ENCODE results near the gene PDXP.

PDXP gene

DNA sequence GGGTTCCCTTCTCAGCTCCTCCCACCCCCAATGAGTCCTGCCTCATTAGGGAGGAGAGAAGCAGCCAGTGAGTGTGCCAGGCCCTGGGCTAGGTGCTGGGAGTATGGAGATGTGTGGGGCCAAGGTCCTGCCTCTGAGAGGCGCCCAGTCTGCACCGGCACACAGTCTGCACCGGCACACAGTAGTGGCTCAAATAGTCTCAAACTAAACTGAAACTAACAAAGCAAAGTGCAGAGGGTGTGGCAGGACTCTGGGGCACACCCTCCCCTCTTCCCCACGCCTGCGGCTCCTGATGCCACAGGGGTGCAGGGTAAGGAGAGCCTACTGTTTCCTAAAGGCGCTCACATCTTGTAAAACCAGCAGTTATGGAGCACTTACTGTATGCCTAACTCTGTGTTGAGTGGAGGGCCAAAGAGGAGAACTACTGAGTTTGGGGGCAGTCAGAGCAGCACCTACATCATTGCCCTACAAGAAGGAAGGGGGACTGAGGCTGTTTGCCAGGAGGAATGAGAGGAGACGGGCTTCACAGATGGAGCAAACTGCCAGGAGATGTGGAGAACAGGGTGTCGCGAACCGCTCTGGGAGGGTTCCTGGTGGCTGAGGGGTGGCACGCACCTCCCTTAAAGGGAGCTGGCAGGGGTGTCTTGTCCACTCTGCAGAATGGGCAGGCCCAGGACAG is 20.0 kb upstream of the PDXP start:
- Histone ChIP-seq H3K27me3 (ENCODE audit: low read depth, low read length) (no peaks in the 10 kb centered on the region), H3K9me3 (ENCODE audit: control insufficient read depth in 1 of 2, low read length in 2 of 2) (no peaks in the 10 kb centered on the region), H3K27ac (ENCODE audit: low read length) (peak overlapping the region; percentile 69), H3K4me3 (ENCODE audit: low read depth in 1 of 2, low read length in 2 of 2) (peak overlapping the region; percentile 67 to 68), H3K36me3 (ENCODE audit: control insufficient read depth in 1 of 2, insufficient read depth in 2 of 2, low read length in 2 of 2) (no peaks in the 10 kb centered on the region), H3K4me1 (ENCODE audit: control insufficient read depth in 1 of 2, insufficient read depth in 2 of 2, low read length in 2 of 2) (peaks cover 22 to 48% of the 10 kb centered on the region in 2 donors)

DNA sequence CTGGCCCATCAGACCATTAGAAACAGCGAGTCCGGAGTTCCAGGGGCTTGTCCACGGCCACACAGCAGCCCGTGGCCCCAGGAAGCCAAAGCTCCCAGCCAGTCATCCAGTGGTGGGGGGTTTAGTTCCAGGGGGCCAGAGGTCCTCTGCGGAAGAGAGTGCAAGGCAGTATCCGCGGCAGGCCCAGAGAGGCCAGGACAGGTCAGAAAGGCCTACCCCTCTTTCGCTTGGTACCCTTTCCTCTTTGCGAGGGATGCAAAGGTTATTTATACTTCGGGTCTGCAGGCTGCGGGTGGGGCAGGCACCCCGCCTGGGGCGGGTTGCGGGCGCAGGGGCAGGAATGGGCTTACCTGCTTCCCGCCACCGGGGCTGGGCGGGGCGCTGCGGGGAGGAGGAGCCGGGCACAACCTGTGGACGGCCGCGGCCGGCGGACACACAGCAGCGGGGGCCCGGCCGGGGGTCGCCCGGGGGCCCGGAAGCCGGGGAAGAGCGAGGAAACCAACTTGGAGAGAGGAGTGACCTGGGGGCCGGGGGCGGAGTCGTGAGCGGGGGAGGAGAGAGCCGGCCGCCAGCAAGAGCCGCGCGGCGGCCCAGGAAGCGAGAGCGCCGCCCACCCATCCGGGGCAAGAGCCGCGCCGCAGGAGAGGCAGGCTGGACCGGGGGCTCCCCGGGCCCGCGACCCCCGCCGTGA is 19.3 kb upstream of the PDXP start, which contains the start of gene SH3BP1:
Gene SH3BP1 (plus strand): TSS at position 600 of the 691 bp plus-strand sequence. CDS start 119 bp downstream, outside the sequence.
- no peaks in the 10 kb centered on the region for H3K9me3 ChIP-seq (ENCODE audit: control insufficient read depth in 1 of 2, low read length in 2 of 2)
- H3K4me3 ChIP-seq (ENCODE audit: low read depth in 1 of 2, low read length in 2 of 2) = peak within 1 kb of the TSS; percentile 67 to 68
- peak within 1 kb of the TSS; percentile 79 for H3K27ac ChIP-seq (ENCODE audit: low read length)
- no peaks in the 10 kb centered on the region for H3K36me3 ChIP-seq (ENCODE audit: control insufficient read depth in 1 of 2, insufficient read depth in 2 of 2, low read length in 2 of 2)
- H3K27me3 ChIP-seq (ENCODE audit: low read depth, low read length) = no peaks in the 10 kb centered on the region
- H3K4me1 ChIP-seq (ENCODE audit: control insufficient read depth in 1 of 2, insufficient read depth in 2 of 2, low read length in 2 of 2) = peaks cover 16 to 42% of the 10 kb centered on the region in 2 donors

DNA sequence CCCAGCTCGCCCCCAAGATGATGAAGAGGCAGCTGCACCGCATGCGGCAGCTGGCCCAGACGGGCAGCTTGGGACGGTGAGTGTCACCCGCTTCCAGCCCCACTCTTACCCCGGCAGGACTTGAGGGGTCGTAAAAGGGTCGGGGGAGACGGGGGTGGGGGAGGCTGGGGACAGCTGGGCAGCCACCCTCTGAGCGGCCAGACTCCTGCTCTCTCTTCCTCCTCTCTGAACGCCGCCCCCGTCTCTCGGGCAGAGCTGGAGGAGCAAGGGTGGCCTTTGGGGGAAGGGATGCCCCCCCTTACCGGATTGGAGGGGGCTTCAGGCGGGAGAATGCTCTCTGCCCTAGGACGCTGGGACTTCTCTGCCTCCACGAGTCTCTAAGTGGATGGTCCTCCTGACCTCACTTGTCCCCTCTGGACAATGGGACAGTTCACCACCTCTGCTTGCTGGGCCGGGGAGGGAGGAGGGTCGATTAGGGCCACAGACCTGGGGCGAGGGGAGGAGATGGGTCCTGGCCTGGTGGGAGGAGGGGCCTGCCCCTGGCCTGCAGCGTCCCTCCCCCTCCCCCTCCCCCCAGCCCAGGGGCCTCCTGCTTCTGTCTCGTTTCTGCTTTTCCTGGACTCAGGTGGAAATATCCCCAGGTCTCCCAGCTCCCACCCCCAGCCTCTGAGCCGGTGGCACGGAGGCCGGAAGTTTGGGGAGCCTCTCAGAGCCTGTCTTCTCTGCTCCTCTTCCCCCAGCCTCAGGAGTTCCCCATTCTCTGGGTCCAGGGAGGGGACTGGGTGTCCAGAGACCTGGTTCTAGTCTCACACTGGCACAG is 18.5 kb upstream of the PDXP start:
- Histone ChIP-seq H3K4me3 (ENCODE audit: low read depth in 1 of 2, low read length in 2 of 2) (peak overlapping the region; percentile 67 to 68), H3K27me3 (ENCODE audit: low read depth, low read length) (no peaks in the 10 kb centered on the region), H3K9me3 (ENCODE audit: control insufficient read depth in 1 of 2, low read length in 2 of 2) (no peaks in the 10 kb centered on the region), H3K36me3 (ENCODE audit: control insufficient read depth in 1 of 2, insufficient read depth in 2 of 2, low read length in 2 of 2) (peaks cover 0 to 3% of the 10 kb centered on the region in 2 donors), H3K4me1 (ENCODE audit: control insufficient read depth in 1 of 2, insufficient read depth in 2 of 2, low read length in 2 of 2) (peaks cover 8 to 34% of the 10 kb centered on the region in 2 donors), H3K27ac (ENCODE audit: low read length) (peak overlapping the region; percentile 79)

DNA sequence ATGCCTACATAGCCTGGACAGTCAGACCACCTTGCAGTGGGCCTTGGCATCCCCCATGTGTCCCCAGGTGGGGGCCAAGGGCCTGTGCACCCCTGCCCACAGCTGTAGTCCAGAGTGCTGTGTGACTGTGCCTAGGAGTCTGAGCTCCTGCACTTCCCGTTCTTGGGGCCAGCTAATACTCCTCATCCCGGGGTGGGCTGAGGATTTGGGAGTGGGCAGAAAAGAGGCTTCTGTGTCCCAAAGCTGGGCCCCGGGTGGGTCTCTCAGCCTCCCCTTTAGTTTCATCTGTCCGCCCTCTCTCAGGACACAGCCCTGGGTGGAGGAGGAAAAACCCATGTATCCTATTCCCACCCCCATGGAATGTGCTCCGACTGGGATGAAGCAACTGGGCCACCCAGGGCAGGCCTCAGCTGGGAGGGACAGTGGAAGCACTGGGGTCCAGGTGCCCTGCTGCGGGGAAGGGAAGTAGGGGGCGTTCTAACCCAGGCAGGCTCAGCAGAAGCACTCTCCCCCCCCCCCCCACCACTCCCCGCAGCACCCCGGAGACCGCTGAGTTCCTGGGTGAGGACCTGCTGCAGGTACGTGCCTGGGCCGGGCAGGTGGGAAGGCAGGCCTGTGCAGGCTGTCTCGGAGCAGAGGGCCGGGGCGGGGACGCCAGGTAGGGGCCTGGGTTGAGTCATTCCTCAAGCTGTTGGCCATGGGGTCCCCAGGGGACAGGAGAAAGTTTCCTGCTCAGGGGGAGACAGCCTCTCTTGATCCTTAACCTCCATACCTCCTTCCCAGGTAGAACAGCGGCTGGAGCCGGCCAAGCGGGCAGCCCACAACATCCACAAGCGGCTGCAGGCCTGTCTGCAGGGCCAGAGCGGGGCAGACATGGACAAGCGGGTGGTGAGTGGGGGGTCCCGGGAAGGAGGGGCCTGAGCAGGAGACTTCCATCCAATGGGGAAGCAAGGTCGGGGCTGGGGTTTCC is 17.6 kb upstream of the PDXP start:
- peak overlapping the region; percentile 79 for H3K27ac ChIP-seq (ENCODE audit: low read length)
- no peaks in the 10 kb centered on the region for H3K9me3 ChIP-seq (ENCODE audit: control insufficient read depth in 1 of 2, low read length in 2 of 2)
- peaks cover 3 to 4% of the 10 kb centered on the region in 2 donors for H3K36me3 ChIP-seq (ENCODE audit: control insufficient read depth in 1 of 2, insufficient read depth in 2 of 2, low read length in 2 of 2)
- H3K27me3 ChIP-seq (ENCODE audit: low read depth, low read length) = no peaks in the 10 kb centered on the region
- H3K4me1 ChIP-seq (ENCODE audit: control insufficient read depth in 1 of 2, insufficient read depth in 2 of 2, low read length in 2 of 2) = peaks cover 4 to 28% of the 10 kb centered on the region in 2 donors
- peak overlapping the region; percentile 67 to 68 for H3K4me3 ChIP-seq (ENCODE audit: low read depth in 1 of 2, low read length in 2 of 2)

DNA sequence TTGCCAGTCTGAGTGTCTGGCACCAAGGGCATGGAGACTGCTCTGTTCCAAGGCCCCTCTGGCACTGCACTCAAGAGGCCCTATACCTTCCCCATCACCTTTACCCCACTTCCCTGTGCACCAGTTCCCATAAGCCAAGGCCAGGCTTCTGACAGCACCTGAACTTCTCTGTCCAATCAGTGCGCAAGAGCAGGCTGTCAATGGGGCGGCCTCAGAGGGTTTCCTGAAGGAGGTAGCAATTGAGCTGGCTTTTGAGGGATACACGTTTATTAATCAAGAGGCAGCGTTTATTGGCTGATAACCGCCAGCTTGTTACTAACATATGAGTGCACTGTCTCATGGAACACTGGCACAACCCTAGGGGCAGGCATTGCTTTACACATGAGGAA is 17.0 kb upstream of the PDXP start:
- Histone ChIP-seq H3K27me3 (ENCODE audit: low read depth, low read length) (no peaks in the 10 kb centered on the region), H3K27ac (ENCODE audit: low read length) (peak overlapping the region; percentile 79), H3K4me3 (ENCODE audit: low read depth in 1 of 2, low read length in 2 of 2) (no peak overlapping the region), H3K9me3 (ENCODE audit: control insufficient read depth in 1 of 2, low read length in 2 of 2) (no peaks in the 10 kb centered on the region), H3K4me1 (ENCODE audit: control insufficient read depth in 1 of 2, insufficient read depth in 2 of 2, low read length in 2 of 2) (peaks cover 4 to 28% of the 10 kb centered on the region in 2 donors), H3K36me3 (ENCODE audit: control insufficient read depth in 1 of 2, insufficient read depth in 2 of 2, low read length in 2 of 2) (peaks cover 3 to 4% of the 10 kb centered on the region in 2 donors)

DNA sequence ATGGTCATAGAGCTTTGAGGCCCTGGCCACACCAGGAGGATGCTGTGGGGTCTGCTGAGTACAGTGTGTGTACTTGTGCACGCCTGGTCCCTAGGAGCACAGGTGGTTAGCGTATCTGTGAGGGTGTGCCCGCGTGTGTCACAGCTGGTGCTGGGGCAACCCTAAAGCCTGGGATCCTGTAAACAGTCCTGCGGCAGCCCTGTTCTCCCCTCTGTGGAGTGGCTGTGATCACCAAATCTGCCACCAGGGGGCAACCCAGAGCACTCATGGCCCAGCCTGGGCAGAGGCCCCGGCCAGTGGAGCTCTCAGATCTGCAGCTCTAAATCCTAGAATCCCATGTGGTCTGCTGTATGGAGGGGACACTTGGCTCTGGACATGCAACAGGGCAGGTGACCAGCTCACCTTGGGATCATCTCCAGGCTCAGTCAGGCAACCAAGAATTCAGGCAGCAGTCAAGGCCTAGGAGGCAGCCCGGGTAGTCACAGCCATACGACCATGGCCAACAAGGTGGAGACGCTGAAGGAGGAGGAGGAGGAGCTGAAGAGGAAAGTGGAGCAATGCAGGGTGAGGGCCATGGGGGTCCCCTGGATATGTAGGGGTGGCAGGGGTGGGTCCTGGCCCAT is 15.2 kb upstream of the PDXP start:
- Histone ChIP-seq H3K27ac (ENCODE audit: low read length) (no peak overlapping the region), H3K27me3 (ENCODE audit: low read depth, low read length) (no peaks in the 10 kb centered on the region), H3K36me3 (ENCODE audit: control insufficient read depth in 1 of 2, insufficient read depth in 2 of 2, low read length in 2 of 2) (peaks cover 3 to 4% of the 10 kb centered on the region in 2 donors), H3K9me3 (ENCODE audit: control insufficient read depth in 1 of 2, low read length in 2 of 2) (no peaks in the 10 kb centered on the region), H3K4me1 (ENCODE audit: control insufficient read depth in 1 of 2, insufficient read depth in 2 of 2, low read length in 2 of 2) (peaks cover 0 to 26% of the 10 kb centered on the region in 2 donors), H3K4me3 (ENCODE audit: low read depth in 1 of 2, low read length in 2 of 2) (no peak overlapping the region)

DNA sequence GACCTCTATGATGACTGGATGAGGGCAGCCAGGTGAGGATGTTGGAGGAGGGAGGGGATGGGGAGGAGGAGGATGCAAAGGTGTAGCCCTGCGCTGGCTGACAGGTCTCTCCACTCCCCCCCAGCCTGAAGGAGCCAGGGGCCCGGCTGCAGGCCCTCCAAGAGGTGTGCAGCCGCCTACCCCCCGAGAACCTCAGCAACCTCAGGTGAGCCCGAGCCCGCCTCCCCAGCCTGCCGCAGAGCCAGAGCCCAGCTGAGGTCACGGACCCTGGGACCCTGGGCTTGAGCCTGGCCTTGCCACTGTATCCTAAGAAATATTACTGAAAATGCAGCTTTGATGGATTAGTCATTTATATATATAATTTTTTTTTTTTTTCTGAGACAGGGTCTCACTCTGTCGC is 11.2 kb upstream of the PDXP start:
- Histone ChIP-seq H3K27me3 (ENCODE audit: low read depth, low read length) (no peaks in the 10 kb centered on the region), H3K4me3 (ENCODE audit: low read depth in 1 of 2, low read length in 2 of 2) (no peak overlapping the region), H3K36me3 (ENCODE audit: control insufficient read depth in 1 of 2, insufficient read depth in 2 of 2, low read length in 2 of 2) (peaks cover 4 to 18% of the 10 kb centered on the region in 2 donors), H3K4me1 (ENCODE audit: control insufficient read depth in 1 of 2, insufficient read depth in 2 of 2, low read length in 2 of 2) (peaks cover 0 to 7% of the 10 kb centered on the region in 2 donors), H3K27ac (ENCODE audit: low read length) (no peak overlapping the region), H3K9me3 (ENCODE audit: control insufficient read depth in 1 of 2, low read length in 2 of 2) (no peaks in the 10 kb centered on the region)

DNA sequence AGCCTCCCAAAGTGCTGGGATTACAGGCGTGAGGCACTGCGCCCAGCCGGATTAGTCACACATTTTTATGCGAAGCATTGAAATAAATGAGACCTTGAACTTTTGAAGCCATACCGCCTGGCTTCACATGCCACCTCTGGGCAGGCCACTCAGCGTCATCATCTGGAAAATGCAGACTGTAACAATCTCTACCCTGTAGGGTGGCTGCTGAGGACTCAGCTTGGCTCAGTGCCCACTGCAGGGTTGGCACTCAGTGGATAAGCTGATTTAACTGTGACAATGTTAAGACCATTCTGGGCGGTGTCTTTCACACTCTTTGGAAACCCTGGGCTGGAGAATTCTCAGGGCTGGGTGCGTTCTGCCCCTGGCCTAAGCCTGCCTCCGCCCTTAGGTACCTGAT is 10.6 kb upstream of the PDXP start:
- Histone ChIP-seq H3K27ac (ENCODE audit: low read length) (no peak overlapping the region), H3K27me3 (ENCODE audit: low read depth, low read length) (no peaks in the 10 kb centered on the region), H3K9me3 (ENCODE audit: control insufficient read depth in 1 of 2, low read length in 2 of 2) (no peaks in the 10 kb centered on the region), H3K36me3 (ENCODE audit: control insufficient read depth in 1 of 2, insufficient read depth in 2 of 2, low read length in 2 of 2) (peaks cover 4 to 18% of the 10 kb centered on the region in 2 donors), H3K4me1 (ENCODE audit: control insufficient read depth in 1 of 2, insufficient read depth in 2 of 2, low read length in 2 of 2) (peaks cover 0 to 7% of the 10 kb centered on the region in 2 donors), H3K4me3 (ENCODE audit: low read depth in 1 of 2, low read length in 2 of 2) (no peak overlapping the region)

DNA sequence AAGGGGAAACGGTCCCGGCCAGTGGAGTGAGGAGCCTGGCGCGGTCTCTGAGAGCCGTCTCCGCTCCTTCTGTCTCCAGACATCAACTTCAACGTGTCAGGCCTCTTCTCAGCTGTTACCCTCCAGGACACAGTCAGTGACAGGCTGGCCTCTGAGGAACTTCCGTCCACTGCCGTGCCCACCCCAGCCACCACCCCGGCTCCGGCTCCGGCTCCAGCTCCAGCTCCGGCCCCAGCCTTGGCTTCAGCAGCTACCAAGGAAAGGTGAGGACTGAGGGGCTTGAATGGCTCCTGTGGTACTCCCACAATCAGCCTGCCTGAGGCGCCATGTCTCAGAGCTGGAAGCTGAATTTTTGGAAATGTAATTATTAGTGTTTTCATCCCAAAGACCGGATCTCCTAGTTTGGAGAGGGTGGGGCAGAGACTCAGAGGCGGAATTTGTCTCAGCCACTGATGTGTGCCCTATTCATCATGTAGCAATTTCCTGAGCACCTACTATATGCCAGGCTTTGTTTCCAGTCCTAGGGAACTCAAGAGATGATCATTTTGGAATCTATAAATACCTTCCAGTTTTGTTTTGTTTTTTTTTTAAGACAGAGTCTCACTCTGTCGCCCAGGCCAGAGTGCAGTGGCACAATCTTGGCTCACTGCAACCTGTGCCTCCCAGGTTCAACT is 7.9 kb upstream of the PDXP start:
- Histone ChIP-seq H3K4me1 (ENCODE audit: control insufficient read depth in 1 of 2, insufficient read depth in 2 of 2, low read length in 2 of 2) (no peaks in the 10 kb centered on the region), H3K9me3 (ENCODE audit: control insufficient read depth in 1 of 2, low read length in 2 of 2) (no peaks in the 10 kb centered on the region), H3K4me3 (ENCODE audit: low read depth in 1 of 2, low read length in 2 of 2) (no peak overlapping the region), H3K27me3 (ENCODE audit: low read depth, low read length) (no peaks in the 10 kb centered on the region), H3K27ac (ENCODE audit: low read length) (no peak overlapping the region), H3K36me3 (ENCODE audit: control insufficient read depth in 1 of 2, insufficient read depth in 2 of 2, low read length in 2 of 2) (peaks cover 0 to 16% of the 10 kb centered on the region in 2 donors)
